A673 (cell line): ENCODE data around the gene COQ7. TPM values are rescaled to one million over a fixed set of nuclear protein-coding genes. Genes with fewer than 3 reads are reported as not detected.

Experiments
- BruUV-seq: library from RNA; stranded (reverse); fragments of 400-500 nt; replicated peaks from 2 replicates; lab custom pipeline; 2021; lab: Mats Ljungman, UMichigan
- CTCF ChIA-PET: fragments of 300-600 bp; sonication (Branson Sonifier 250); formaldehyde crosslinking; loops from one replicate; lab custom pipeline; 2022; ENCODE audit warnings: antibody characterized with exemption; lab: Charles Lee
- POLR2A ChIA-PET: fragments of 300-600 bp; sonication (Branson Sonifier 250); formaldehyde crosslinking; loops from one replicate; lab custom pipeline; 2022; ENCODE audit warnings: antibody characterized with exemption; ENCODE audit not compliant: low non-redundant PET; lab: Charles Lee
- DNase-seq: peaks from one replicate; pipeline ENCODE4 v3.0.0-alpha.2; 2015; ENCODE audit warnings: low spot score
- H3K27ac ChIP-seq: fragments of 200-600 bp; sonication (generic); 2 replicates; pipeline ENCODE4 v1.5.1; 2016; ENCODE audit warnings: mixed run types, low read depth, mild to moderate bottlenecking, mixed read lengths, antibody characterized with exemption, low read length; ENCODE audit not compliant: poor library complexity, severe bottlenecking
- H3K27me3 ChIP-seq: fragments of 200-600 bp; sonication (generic); replicated peaks from 2 replicates; pipeline ENCODE4 v1.6.1; 2017; ENCODE audit warnings: mixed run types, low read depth, mild to moderate bottlenecking, mixed read lengths, antibody characterized with exemption, low read length; ENCODE audit not compliant: insufficient read depth, poor library complexity
- H3K36me3 ChIP-seq: fragments of 200-600 bp; sonication (generic); 2 replicates; pipeline ENCODE4 v1.6.1; 2016; ENCODE audit warnings: mixed run types, mild to moderate bottlenecking, mixed read lengths, antibody characterized with exemption, low read length; ENCODE audit not compliant: insufficient read depth, poor library complexity, severe bottlenecking
- H3K4me1 ChIP-seq: fragments of 200-600 bp; sonication (generic); 2 replicates; pipeline ENCODE4 v1.6.1; 2017; ENCODE audit warnings: mixed run types, mild to moderate bottlenecking, mixed read lengths, antibody characterized with exemption, low read length; ENCODE audit not compliant: insufficient read depth, poor library complexity, severe bottlenecking
- H3K4me3 ChIP-seq: fragments of 200-600 bp; sonication (generic); 2 replicates; pipeline ENCODE4 v1.5.1; 2016; ENCODE audit warnings: low read depth, mixed run types, mild to moderate bottlenecking, mixed read lengths, low read length; ENCODE audit not compliant: poor library complexity, severe bottlenecking
- H3K9me3 ChIP-seq: fragments of 200-600 bp; sonication (generic); 2 replicates; pipeline ENCODE4 v1.6.1; 2016; ENCODE audit warnings: mixed run types, low read depth, mild to moderate bottlenecking, mixed read lengths, antibody characterized with exemption, low read length; ENCODE audit not compliant: poor library complexity, severe bottlenecking
- EZH2 ChIP-seq: fragments of 200-600 bp; sonication (generic); IDR thresholded peaks from 2 replicates; pipeline ENCODE4 v1.6.1; 2017; ENCODE audit warnings: borderline replicate concordance, low read depth, mild to moderate bottlenecking, mixed read lengths, antibody characterized with exemption, low read length; ENCODE audit not compliant: poor library complexity, severe bottlenecking
- intact Hi-C: fragments of 100-400 bp; cut with micrococcal nuclease; formaldehyde crosslinking; loops from one replicate; pipeline ENCODE4 v1.10.0; 2022; ENCODE audit not compliant: unreplicated experiment
- total RNA-seq: library from RNA; stranded (reverse); gene quantifications from 2 replicates; pipeline ENCODE4 v1.2.3, GENCODE V29; 2021
- TF ChIP-seq, protein P1 (sequence below): fragments of 300-800, 200-600 bp; sonication (generic); conservative IDR thresholded peaks from 2 replicates; pipeline ENCODE4 v1.5.1; 2017; ENCODE audit warnings: low read depth, mild to moderate bottlenecking, antibody characterized with exemption, low read length, moderate library complexity, mixed read lengths

The COQ7 gene
- total RNA-seq, 1 experiment from 2014 or later = 24.3 TPM

DNA sequence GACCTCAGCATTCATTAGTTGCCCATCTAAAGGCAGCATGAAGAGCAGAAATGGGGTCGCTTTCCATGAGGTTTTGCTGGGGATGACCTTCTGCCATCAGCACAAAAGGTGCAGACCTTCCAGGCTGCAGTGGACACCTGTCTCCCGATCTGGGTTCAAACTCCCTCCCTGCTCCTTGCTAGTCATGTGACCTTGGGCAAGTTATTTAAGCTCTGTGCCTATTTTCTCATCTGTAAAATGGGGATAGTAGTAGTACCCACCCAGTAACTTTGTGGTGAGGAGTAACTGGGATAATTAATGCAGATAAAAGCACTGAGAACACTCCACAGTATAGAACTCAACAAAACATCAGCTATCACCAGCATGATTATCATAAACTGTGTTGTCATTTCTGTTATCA is 21.4 kb upstream of the COQ7 start:
- Histone ChIP-seq H3K4me3 (no peak overlapping the region), H3K36me3 (no peaks in the 10 kb centered on the region), H3K9me3 (no peaks in the 10 kb centered on the region), H3K27ac (no peak overlapping the region), H3K4me1 (no peaks in the 10 kb centered on the region), H3K27me3 (no peaks in the 10 kb centered on the region)
- POLR2A ChIA-PET = no interaction called here
- CTCF ChIA-PET = no interaction called here
- BruUV-seq = no TSS peak
- no peak for DNase-seq
- intact Hi-C loops = no loop called here
- TF ChIP-seq, protein P1, sequence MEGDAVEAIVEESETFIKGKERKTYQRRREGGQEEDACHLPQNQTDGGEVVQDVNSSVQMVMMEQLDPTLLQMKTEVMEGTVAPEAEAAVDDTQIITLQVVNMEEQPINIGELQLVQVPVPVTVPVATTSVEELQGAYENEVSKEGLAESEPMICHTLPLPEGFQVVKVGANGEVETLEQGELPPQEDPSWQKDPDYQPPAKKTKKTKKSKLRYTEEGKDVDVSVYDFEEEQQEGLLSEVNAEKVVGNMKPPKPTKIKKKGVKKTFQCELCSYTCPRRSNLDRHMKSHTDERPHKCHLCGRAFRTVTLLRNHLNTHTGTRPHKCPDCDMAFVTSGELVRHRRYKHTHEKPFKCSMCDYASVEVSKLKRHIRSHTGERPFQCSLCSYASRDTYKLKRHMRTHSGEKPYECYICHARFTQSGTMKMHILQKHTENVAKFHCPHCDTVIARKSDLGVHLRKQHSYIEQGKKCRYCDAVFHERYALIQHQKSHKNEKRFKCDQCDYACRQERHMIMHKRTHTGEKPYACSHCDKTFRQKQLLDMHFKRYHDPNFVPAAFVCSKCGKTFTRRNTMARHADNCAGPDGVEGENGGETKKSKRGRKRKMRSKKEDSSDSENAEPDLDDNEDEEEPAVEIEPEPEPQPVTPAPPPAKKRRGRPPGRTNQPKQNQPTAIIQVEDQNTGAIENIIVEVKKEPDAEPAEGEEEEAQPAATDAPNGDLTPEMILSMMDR = no peak
- no peak for TF ChIP-seq EZH2

DNA sequence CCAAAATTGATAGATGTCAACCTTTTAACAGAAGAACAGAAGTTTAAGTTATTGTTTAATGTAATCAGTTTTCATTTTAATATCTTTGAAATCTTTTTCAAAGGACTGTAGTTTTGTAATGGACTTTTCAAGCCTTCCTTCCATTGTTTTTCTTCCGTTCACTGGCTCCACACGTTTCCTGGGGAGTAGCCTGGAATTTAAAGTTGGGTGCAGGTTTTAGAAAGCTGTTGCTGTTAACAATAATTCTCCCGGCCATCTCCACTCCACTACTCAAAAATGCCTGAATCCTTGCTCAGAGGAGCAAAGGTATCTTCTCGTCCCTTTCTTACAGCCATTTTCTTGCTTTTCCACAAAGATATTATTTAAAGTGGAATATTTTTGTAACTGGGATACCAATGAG is 4.7 kb upstream of the COQ7 start:
- Histone ChIP-seq H3K4me3 (no peak overlapping the region), H3K4me1 (no peaks in the 10 kb centered on the region), H3K27ac (no peak overlapping the region), H3K36me3 (no peaks in the 10 kb centered on the region), H3K9me3 (no peaks in the 10 kb centered on the region), H3K27me3 (no peaks in the 10 kb centered on the region)
- ChIA-PET CTCF (no interaction called here), POLR2A (no interaction called here)
- DNase-seq = no peak
- intact Hi-C loops = no loop called here
- TF ChIP-seq, protein P1 = no peak
- TF ChIP-seq EZH2 = no peak
- no TSS peak for BruUV-seq

GRCh38 chr16:19066988-19067348 is 446 bp upstream of the COQ7 start:
- no peaks in the 10 kb centered on the region for H3K27me3 ChIP-seq
- DNase-seq = no peak
- no peaks in the 10 kb centered on the region for H3K9me3 ChIP-seq
- H3K4me3 ChIP-seq = peak overlapping the region; percentile 87
- H3K27ac ChIP-seq = peak overlapping the region; percentile 98
- POLR2A ChIA-PET = no interaction called here
- TF ChIP-seq EZH2 = no peak
- TF ChIP-seq, protein P1 = no peak
- CTCF ChIA-PET = interaction anchor here (0.7 to 1.0 kb wide), 2 partner anchors 9 to 517 kb away, joined by 3 to 4 read pairs; no protein-coding TSS in a partner anchor
- H3K4me1 ChIP-seq = peaks cover 9% of the 10 kb centered on the region
- no peaks in the 10 kb centered on the region for H3K36me3 ChIP-seq
- BruUV-seq = TSS peak; percentile 44
- intact Hi-C loops = no loop called here
